ENCODE results near the gene STYXL1. TPM values are rescaled to one million over a fixed set of nuclear protein-coding genes. Genes with fewer than 3 reads are reported as not detected.

The STYXL1 gene
- total RNA-seq, 4 donors from 2014 or later, result 10.0 to 31.5 (median 17.3) TPM

GRCh38 chr7:76076995-76077394 lies 29.2 kb upstream of the STYXL1 start:
- in situ Hi-C loops (cut with MboI; ENCODE audit: low sequenced_read_pairs in 4 of 4) (no loop called here), intact Hi-C loops (cut with DNase I; ENCODE audit: low total_unique reads) (no loop called here)
- Histone ChIP-seq H3K27me3 (no peaks in the 10 kb centered on the region), H3K36me3 (no peaks in the 10 kb centered on the region), H3K4me3 (no peak overlapping the region), H3K27ac (no peak overlapping the region), H3K4me1 (no peaks in the 10 kb centered on the region), H3K9me3 (no peaks in the 10 kb centered on the region)
- no peak for DNase-seq
- ATAC-seq, result no peak
- no peak for TF ChIP-seq POLR2A (IDR thresholded peaks at IDR 0.05)
- TF ChIP-seq, protein P1, sequence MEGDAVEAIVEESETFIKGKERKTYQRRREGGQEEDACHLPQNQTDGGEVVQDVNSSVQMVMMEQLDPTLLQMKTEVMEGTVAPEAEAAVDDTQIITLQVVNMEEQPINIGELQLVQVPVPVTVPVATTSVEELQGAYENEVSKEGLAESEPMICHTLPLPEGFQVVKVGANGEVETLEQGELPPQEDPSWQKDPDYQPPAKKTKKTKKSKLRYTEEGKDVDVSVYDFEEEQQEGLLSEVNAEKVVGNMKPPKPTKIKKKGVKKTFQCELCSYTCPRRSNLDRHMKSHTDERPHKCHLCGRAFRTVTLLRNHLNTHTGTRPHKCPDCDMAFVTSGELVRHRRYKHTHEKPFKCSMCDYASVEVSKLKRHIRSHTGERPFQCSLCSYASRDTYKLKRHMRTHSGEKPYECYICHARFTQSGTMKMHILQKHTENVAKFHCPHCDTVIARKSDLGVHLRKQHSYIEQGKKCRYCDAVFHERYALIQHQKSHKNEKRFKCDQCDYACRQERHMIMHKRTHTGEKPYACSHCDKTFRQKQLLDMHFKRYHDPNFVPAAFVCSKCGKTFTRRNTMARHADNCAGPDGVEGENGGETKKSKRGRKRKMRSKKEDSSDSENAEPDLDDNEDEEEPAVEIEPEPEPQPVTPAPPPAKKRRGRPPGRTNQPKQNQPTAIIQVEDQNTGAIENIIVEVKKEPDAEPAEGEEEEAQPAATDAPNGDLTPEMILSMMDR (IDR thresholded peaks at IDR 0.05 in 4 of 5, conservative IDR thresholded peaks at IDR 0.05 in 1 of 5), result no peak

DNA sequence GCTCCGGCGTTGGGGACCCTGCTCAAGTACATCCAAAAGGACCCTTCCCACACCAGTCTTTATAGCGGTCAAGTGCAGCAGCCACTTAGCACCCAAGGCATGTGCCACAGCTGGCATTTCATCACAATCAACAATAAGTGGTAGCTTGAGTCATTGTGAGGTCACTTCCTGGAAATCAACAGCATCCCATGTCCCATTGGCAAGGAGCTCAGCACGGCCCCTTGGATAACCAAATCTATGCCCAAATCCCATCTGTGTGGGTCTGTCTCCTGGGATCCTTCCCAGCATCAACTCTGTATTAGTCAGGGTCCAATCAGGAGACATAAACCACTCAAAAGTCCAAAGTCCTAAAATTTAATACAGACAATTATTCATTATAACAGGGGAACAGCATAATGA lies 27.2 kb upstream of the STYXL1 start:
- intact Hi-C loops (cut with DNase I; ENCODE audit: low total_unique reads), result no loop called here
- no peak overlapping the region for H3K4me3 ChIP-seq
- ATAC-seq (no peak), DNase-seq (no peak)
- no peaks in the 10 kb centered on the region for H3K36me3 ChIP-seq
- H3K27ac ChIP-seq, result no peak overlapping the region
- in situ Hi-C loops (cut with MboI; ENCODE audit: low sequenced_read_pairs in 4 of 4), result no loop called here
- no peaks in the 10 kb centered on the region for H3K27me3 ChIP-seq
- H3K9me3 ChIP-seq, result no peaks in the 10 kb centered on the region
- TF ChIP-seq, protein P1 (IDR thresholded peaks at IDR 0.05 in 4 of 5, conservative IDR thresholded peaks at IDR 0.05 in 1 of 5), result no peak
- no peaks in the 10 kb centered on the region for H3K4me1 ChIP-seq

GRCh38 chr7:76074306-76074971 lies 26.6 kb upstream of the STYXL1 start:
- in situ Hi-C loops (cut with MboI; ENCODE audit: low sequenced_read_pairs in 4 of 4), result no loop called here
- Histone ChIP-seq H3K4me1 (peaks cover 0 to 4% of the 10 kb centered on the region in 2 donors), H3K4me3 (no peak overlapping the region), H3K9me3 (no peaks in the 10 kb centered on the region), H3K36me3 (no peaks in the 10 kb centered on the region), H3K27ac (no peak overlapping the region), H3K27me3 (no peaks in the 10 kb centered on the region)
- ATAC-seq (no peak), DNase-seq (no peak)
- TF ChIP-seq POLR2A (IDR thresholded peaks at IDR 0.05), result no peak
- TF ChIP-seq, protein P1 (IDR thresholded peaks at IDR 0.05 in 4 of 5, conservative IDR thresholded peaks at IDR 0.05 in 1 of 5), result no peak
- intact Hi-C loops (cut with DNase I; ENCODE audit: low total_unique reads), result no loop called here

DNA sequence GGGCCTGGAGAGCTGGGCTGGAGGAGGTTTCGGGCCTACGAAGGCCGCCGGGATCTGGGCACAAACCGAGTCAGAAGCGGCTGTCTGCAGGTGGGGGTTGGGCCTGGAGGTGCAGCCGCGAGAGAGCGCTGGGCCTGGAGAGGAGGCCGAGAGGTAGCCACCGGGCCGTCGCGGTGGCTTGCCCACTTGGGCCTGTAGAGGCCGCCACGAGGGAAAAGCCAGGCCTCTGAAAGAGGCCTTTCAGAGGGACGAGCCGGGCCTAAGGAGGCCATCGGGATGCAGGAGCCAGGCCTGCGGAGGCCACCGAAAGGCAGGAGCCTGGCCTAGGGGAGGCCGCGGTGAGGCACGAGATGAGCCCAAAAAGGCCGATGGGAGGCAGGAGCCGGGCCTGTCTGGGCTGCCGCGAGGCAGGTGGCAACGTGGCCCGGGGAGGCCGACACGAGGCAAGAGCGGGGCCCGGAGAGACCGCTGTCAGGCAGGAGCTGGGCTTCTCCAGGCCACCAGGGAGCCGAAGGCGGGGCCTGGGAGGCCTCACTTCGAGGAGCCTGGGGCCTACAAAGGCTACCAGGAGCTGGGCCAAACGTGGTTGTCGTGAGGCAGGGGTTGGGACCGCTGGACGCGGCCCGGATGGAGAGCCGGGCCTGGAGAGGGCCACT lies 25.7 kb upstream of the STYXL1 start:
- in situ Hi-C loops (cut with MboI; ENCODE audit: low sequenced_read_pairs in 4 of 4) (no loop called here), intact Hi-C loops (cut with DNase I; ENCODE audit: low total_unique reads) (no loop called here)
- H3K36me3 ChIP-seq, result no peaks in the 10 kb centered on the region
- peaks cover 0 to 9% of the 10 kb centered on the region in 2 donors for H3K4me1 ChIP-seq
- DNase-seq (no peak), ATAC-seq (no peak)
- TF ChIP-seq, protein P1 (IDR thresholded peaks at IDR 0.05 in 4 of 5, conservative IDR thresholded peaks at IDR 0.05 in 1 of 5), result no peak
- no peak for TF ChIP-seq POLR2A (IDR thresholded peaks at IDR 0.05)
- no peaks in the 10 kb centered on the region for H3K9me3 ChIP-seq
- no peak overlapping the region for H3K27ac ChIP-seq
- no peak overlapping the region for H3K4me3 ChIP-seq
- no peaks in the 10 kb centered on the region for H3K27me3 ChIP-seq

All from gastrocnemius medialis (tissue), 4 donors.